ENCODE data around the gene RETN. TPM values are rescaled to one million over a fixed set of nuclear protein-coding genes. Genes with fewer than 3 reads are reported as not detected.
A peak's percentile ranks its signal among the peaks of the same experiment; 100 is the strongest.

RETN gene
- total and polyA plus RNA-seq, 9 donors, result 2.0 to 4.5 (median 2.7) TPM

DNA sequence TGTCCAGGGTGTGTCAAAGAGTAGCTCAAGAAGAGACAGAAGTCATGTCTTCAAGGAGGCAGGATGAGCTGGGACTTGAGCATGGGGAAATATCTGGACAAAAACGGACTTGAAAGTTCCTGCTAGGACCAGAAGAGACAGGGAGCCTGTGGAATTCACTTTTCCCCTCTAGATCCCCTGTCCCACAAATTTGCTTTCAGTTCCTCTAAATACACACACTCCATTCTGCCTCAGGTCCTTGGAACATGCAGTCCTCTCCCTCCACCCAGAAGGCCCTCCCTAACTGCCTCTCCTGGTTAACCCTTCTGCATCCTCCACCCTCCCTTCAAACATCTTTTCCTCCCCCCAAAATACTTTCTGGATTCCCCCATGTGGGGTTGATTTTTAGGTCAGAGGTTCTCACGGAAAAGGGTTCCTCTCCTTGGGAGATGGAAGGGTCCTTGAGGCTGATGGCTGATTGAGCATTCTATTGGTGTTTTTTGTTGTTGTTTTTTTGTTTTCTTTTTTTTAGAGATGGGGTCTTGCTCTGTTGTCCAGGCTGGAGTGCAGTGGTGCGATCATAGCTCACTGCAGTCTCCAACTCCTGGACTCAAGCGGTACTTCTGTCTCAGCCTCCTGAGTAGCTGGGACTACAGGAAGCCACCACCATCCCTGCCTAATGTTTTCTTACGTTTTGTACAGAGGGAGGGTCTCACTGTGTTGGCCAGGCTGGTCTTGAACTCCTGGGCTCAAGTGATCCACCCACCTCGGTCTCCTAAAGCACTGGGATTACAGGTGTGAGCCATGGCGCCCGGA lies 6.9 kb upstream of the RETN start:
- Histone ChIP-seq H3K27me3 (ENCODE audit: control insufficient read depth, insufficient read depth, low read length) (no peaks in the 10 kb centered on the region), H3K36me3 (ENCODE audit: control insufficient read depth, insufficient read depth, low read length) (no peaks in the 10 kb centered on the region), H3K9me3 (replicated peaks; ENCODE audit: control insufficient read depth, low read depth, low read length) (no peaks in the 10 kb centered on the region), H3K4me1 (ENCODE audit: control insufficient read depth, insufficient read depth, low read length) (peaks cover 14% of the 10 kb centered on the region), H3K4me3 (ENCODE audit: low read length) (no peak overlapping the region), H3K27ac (ENCODE audit: low read length) (no peak overlapping the region)
- 69% methylated on average over 4 of the region's 8 CpGs for WGBS (ENCODE audit: insufficient coverage)
- DNase-seq, result no peak

DNA sequence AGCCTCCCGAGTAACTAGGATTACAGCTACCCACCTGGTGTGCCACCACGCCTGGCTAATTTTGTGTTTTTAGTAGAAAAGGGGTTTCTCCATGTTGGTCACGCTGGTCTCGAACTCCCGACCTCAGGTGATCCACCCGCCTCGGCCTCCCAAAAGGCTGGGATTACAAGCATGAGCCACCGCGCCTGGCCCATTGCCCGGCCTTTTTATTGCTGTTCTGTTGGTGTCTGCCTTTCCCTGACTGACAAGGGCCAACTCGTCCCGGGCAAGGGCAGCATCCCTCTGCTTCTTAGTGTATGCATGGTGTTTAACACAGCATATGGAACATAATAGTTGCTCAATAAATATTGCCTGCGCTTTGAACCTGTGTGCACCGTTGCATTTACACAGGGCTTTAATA lies 6.2 kb upstream of the RETN start:
- Histone ChIP-seq H3K4me3 (ENCODE audit: low read length) (no peak overlapping the region), H3K36me3 (ENCODE audit: control insufficient read depth, insufficient read depth, low read length) (no peaks in the 10 kb centered on the region), H3K27ac (ENCODE audit: low read length) (no peak overlapping the region), H3K9me3 (replicated peaks; ENCODE audit: control insufficient read depth, low read depth, low read length) (no peaks in the 10 kb centered on the region), H3K27me3 (ENCODE audit: control insufficient read depth, insufficient read depth, low read length) (no peaks in the 10 kb centered on the region), H3K4me1 (ENCODE audit: control insufficient read depth, insufficient read depth, low read length) (peaks cover 14% of the 10 kb centered on the region)
- DNase-seq, result no peak
- 71% methylated on average over 8 of the region's 14 CpGs for WGBS (ENCODE audit: insufficient coverage)

DNA sequence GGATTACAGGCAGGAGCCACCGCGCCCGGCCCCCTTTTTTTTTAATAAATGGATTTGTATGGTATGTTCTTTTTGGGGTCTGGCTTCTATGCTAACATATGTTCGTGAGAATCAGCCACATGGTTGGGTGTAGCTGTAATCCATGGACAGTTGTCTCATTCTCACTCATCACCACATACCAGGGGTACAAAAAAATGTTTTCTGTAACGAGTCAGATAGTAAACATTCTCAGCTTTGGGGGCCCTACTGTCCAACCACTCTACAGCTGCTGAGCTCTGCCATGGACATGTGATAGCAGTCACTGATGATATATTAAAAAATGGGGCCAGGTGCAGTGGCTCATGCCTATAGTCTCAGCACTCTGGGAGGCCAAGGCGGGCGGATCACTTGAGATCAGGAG lies 5.1 kb upstream of the RETN start:
- Histone ChIP-seq H3K27ac (ENCODE audit: low read length) (no peak overlapping the region), H3K36me3 (ENCODE audit: control insufficient read depth, insufficient read depth, low read length) (no peaks in the 10 kb centered on the region), H3K4me1 (ENCODE audit: control insufficient read depth, insufficient read depth, low read length) (peaks cover 14% of the 10 kb centered on the region), H3K27me3 (ENCODE audit: control insufficient read depth, insufficient read depth, low read length) (peaks cover 2% of the 10 kb centered on the region), H3K9me3 (replicated peaks; ENCODE audit: control insufficient read depth, low read depth, low read length) (no peaks in the 10 kb centered on the region), H3K4me3 (ENCODE audit: low read length) (no peak overlapping the region)
- DNase-seq, result peak; percentile 30
- WGBS (ENCODE audit: insufficient coverage), result no CpG with 5 or more reads among the region's 7 CpGs

DNA sequence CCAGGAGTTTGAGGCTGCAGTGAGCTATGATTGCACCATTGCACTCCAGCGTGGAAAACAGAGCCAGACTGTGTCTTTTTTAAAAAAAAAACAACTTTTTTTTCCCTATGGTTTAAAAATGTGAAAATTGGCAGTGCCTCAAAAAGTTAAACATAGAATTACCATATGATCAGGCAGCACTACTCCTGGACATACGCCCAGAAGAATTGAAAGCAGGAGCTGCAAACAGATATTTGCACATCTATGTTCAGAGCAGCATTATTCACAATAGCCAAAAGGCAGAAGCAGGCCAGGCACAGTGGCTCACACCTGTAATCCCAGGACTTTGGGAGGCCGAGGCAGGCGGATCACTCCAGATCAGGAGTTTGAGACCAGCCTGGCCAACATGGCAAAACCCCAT lies 3.8 kb upstream of the RETN start:
- H3K27me3 ChIP-seq (ENCODE audit: control insufficient read depth, insufficient read depth, low read length), result peaks cover 9% of the 10 kb centered on the region
- no peaks in the 10 kb centered on the region for H3K9me3 ChIP-seq (replicated peaks; ENCODE audit: control insufficient read depth, low read depth, low read length)
- H3K27ac ChIP-seq (ENCODE audit: low read length), result no peak overlapping the region
- H3K4me1 ChIP-seq (ENCODE audit: control insufficient read depth, insufficient read depth, low read length), result peaks cover 18% of the 10 kb centered on the region
- DNase-seq, result peak; percentile 95
- no peak overlapping the region for H3K4me3 ChIP-seq (ENCODE audit: low read length)
- H3K36me3 ChIP-seq (ENCODE audit: control insufficient read depth, insufficient read depth, low read length), result no peaks in the 10 kb centered on the region
- WGBS (ENCODE audit: insufficient coverage), result 40% methylated on average over 1 of the region's 4 CpGs

DNA sequence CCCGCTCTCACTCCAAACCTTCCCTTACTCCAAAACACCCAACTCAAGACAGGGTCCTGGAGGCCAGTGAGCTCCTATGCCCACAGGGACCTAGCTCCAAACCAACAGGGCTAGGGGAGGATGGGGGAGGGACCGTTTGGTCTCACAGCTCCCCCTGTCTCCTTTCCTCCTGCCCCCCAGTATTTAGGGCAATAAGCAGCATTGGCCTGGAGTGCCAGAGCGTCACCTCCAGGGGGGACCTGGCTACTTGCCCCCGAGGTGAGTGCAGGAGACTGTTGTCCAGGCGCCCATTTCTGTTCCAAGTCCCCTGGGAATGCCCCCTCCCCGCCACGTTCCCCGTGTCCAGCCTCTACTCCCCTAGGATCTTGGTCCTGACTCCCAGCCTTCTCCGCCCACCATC lies 792 bp downstream of the RETN start:
- H3K27me3 ChIP-seq (ENCODE audit: control insufficient read depth, insufficient read depth, low read length), result peaks cover 22% of the 10 kb centered on the region
- no peak overlapping the region for H3K27ac ChIP-seq (ENCODE audit: low read length)
- peaks cover 3% of the 10 kb centered on the region for H3K9me3 ChIP-seq (replicated peaks; ENCODE audit: control insufficient read depth, low read depth, low read length)
- H3K36me3 ChIP-seq (ENCODE audit: control insufficient read depth, insufficient read depth, low read length), result no peaks in the 10 kb centered on the region
- no peak overlapping the region for H3K4me3 ChIP-seq (ENCODE audit: low read length)
- WGBS (ENCODE audit: insufficient coverage), result 24% methylated on average over 8 of the region's 9 CpGs
- DNase-seq, result no peak
- H3K4me1 ChIP-seq (ENCODE audit: control insufficient read depth, insufficient read depth, low read length), result peaks cover 12% of the 10 kb centered on the region

DNA sequence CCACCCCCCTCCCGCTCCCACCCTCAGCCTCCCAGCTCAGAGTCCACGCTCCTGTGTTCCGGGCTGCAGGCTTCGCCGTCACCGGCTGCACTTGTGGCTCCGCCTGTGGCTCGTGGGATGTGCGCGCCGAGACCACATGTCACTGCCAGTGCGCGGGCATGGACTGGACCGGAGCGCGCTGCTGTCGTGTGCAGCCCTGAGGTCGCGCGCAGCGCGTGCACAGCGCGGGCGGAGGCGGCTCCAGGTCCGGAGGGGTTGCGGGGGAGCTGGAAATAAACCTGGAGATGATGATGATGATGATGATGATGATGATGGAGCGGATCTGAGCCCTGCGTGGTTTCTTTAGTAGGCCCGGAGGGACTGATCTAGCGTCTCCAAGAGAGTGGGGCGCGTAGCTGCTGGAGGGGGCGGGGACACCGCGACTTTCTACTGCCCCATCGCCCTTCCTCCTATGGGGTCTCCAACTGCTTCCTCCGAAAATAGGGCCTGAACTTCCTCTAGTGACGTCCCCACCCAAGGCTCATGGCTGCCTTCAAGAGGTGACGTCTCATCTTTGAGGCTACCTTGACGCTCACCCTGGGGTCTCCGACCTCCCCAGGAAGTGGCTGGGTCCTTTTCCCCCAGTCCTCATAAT lies 1.4 kb downstream of the RETN start:
- Histone ChIP-seq H3K36me3 (ENCODE audit: control insufficient read depth, insufficient read depth, low read length) (no peaks in the 10 kb centered on the region), H3K27me3 (ENCODE audit: control insufficient read depth, insufficient read depth, low read length) (peaks cover 22% of the 10 kb centered on the region), H3K9me3 (replicated peaks; ENCODE audit: control insufficient read depth, low read depth, low read length) (peaks cover 3% of the 10 kb centered on the region), H3K4me3 (ENCODE audit: low read length) (peak overlapping the region; percentile 24), H3K27ac (ENCODE audit: low read length) (no peak overlapping the region), H3K4me1 (ENCODE audit: control insufficient read depth, insufficient read depth, low read length) (peaks cover 6% of the 10 kb centered on the region)
- WGBS (ENCODE audit: insufficient coverage), result 1% methylated on average over 38 of the region's 43 CpGs
- peak; percentile 35 for DNase-seq

DNA sequence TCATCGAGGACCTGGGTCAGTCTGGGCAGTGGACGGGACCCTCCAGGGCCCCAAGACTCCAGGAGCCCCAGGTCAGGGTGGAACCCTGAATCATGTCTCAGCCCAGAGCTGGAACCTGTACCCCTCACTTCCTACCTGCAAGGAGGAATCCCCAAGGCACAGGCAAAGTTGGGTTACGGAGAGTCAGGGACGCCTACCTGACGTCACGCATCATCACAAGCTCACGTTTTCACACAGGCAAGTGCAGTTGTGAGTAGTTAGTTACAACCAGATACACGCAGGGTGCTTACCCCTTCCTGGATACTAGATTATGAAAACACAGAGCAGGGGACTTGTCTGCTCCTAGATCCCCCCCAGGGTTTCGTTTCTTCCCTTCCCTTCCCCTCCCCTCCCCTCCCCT lies 1.9 kb downstream of the RETN start:
- H3K27me3 ChIP-seq (ENCODE audit: control insufficient read depth, insufficient read depth, low read length), result peaks cover 22% of the 10 kb centered on the region
- WGBS (ENCODE audit: insufficient coverage), result 21% methylated on average over 6 of the region's 9 CpGs

DNA sequence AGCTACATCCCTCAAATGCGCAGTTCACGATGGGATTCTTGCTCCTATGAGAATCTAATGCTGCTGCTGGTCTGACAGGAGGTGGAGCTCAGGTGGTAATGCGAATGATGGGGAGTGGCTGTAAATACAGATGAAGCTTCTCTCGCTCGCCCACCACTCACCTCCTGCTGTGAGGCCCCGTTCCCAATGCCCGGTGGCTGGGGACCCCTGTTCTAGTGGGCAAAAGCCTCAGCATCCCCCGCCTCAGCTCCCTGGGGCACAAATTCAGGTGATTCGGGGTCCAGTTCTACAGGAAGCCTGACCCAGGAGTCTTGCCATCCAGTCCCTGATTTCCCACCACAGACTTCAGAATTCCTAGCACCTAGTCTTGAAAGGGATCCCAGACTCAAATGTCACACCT lies 3.7 kb downstream of the RETN start:
- H3K4me3 ChIP-seq (ENCODE audit: low read length), result no peak overlapping the region
- H3K4me1 ChIP-seq (ENCODE audit: control insufficient read depth, insufficient read depth, low read length), result peaks cover 4% of the 10 kb centered on the region
- H3K36me3 ChIP-seq (ENCODE audit: control insufficient read depth, insufficient read depth, low read length), result no peaks in the 10 kb centered on the region
- H3K9me3 ChIP-seq (replicated peaks; ENCODE audit: control insufficient read depth, low read depth, low read length), result peaks cover 3% of the 10 kb centered on the region
- H3K27me3 ChIP-seq (ENCODE audit: control insufficient read depth, insufficient read depth, low read length), result peaks cover 30% of the 10 kb centered on the region
- no peak for DNase-seq
- 39% methylated on average over 8 of the region's 9 CpGs for WGBS (ENCODE audit: insufficient coverage)
- no peak overlapping the region for H3K27ac ChIP-seq (ENCODE audit: low read length)

More for the DNA sequence above, 1.9 kb downstream of the RETN start:
- H3K36me3 ChIP-seq (ENCODE audit: control insufficient read depth, insufficient read depth, low read length), result no peaks in the 10 kb centered on the region
- DNase-seq, result no peak
- peaks cover 3% of the 10 kb centered on the region for H3K9me3 ChIP-seq (replicated peaks; ENCODE audit: control insufficient read depth, low read depth, low read length)
- peaks cover 4% of the 10 kb centered on the region for H3K4me1 ChIP-seq (ENCODE audit: control insufficient read depth, insufficient read depth, low read length)
- H3K4me3 ChIP-seq (ENCODE audit: low read length), result no peak overlapping the region
- no peak overlapping the region for H3K27ac ChIP-seq (ENCODE audit: low read length)

DNA sequence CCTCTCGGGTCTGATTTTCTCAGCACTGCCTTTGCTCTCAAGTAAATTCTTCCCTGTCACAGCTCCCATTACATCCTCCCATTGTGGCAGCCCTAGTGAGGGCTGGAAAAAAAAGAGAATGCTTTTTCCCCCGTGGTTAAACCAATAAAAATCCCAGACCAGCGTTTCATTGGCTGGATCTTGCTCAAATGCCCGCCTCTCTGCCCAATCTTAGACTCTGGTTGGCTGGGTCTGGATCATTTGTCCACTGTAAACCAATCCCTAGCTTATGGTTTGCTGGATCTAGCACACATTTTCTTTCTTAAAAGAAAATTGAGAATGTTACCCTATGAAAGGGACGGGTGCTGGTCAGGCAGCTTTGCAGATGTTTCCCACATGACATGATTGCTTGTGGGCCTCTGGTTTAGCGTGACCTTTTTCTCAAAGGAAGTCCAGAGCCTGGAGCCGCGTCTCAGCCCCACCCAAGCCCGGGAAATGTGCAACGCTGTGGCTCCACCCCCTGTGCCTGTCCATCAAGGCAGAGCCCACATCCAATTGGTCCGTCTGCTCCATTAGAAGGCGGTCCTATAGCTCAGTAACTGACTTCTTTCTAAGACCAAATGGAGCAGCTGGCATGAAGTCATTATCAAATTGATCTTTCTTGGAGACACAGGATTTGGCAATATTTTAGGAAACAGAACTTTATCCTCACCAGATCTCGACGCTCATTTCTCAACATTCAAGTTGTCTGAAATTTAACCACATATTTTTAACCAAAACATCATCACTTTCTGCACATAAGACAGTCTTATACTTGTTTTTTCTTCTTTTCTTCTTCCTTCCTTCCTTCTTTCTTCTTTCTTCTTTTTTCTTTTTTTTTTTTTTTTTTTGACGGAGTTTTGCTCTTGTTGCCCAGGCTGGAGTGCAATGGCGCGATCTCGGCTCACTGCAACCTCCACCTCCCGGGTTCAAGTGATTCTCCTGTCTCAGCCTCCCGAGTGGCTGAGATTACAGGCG lies 5.5 kb downstream of the RETN start:
- no peak overlapping the region for H3K27ac ChIP-seq (ENCODE audit: low read length)
- 37% methylated on average over 10 of the region's 21 CpGs for WGBS (ENCODE audit: insufficient coverage)
- DNase-seq, result peak; percentile 70

DNA sequence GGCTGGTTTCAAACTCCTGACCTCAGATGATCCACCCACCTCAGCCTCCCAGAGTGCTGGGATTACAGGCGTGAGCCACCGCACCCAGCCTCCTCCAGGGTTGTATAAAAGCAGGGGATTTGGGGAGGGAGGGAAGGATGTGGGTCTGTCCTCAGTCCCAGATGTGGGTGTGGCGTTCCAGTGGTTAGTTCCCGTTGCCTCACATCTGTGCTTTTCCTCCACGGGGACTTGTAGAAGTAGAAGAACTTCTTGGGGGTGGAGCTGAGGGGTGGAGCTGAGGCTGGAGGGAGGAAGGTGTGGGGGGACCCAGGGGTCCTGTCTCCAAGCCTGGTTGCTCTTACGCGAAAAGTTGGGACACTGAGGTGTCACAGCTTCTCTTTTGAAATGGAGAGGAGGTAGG lies 7.5 kb downstream of the RETN start:
- DNase-seq, result no peak
- Histone ChIP-seq H3K4me1 (ENCODE audit: control insufficient read depth, insufficient read depth, low read length) (peaks cover 5% of the 10 kb centered on the region), H3K27me3 (ENCODE audit: control insufficient read depth, insufficient read depth, low read length) (peaks cover 15% of the 10 kb centered on the region), H3K4me3 (ENCODE audit: low read length) (no peak overlapping the region), H3K36me3 (ENCODE audit: control insufficient read depth, insufficient read depth, low read length) (no peaks in the 10 kb centered on the region), H3K27ac (ENCODE audit: low read length) (no peak overlapping the region), H3K9me3 (replicated peaks; ENCODE audit: control insufficient read depth, low read depth, low read length) (peaks cover 3% of the 10 kb centered on the region)
- WGBS (ENCODE audit: insufficient coverage), result 24% methylated on average over 3 of the region's 7 CpGs

More for the DNA sequence above, 5.5 kb downstream of the RETN start:
- peaks cover 3% of the 10 kb centered on the region for H3K9me3 ChIP-seq (replicated peaks; ENCODE audit: control insufficient read depth, low read depth, low read length)
- H3K4me1 ChIP-seq (ENCODE audit: control insufficient read depth, insufficient read depth, low read length), result peaks cover 4% of the 10 kb centered on the region
- peaks cover 28% of the 10 kb centered on the region for H3K27me3 ChIP-seq (ENCODE audit: control insufficient read depth, insufficient read depth, low read length)
- H3K4me3 ChIP-seq (ENCODE audit: low read length), result no peak overlapping the region
- no peaks in the 10 kb centered on the region for H3K36me3 ChIP-seq (ENCODE audit: control insufficient read depth, insufficient read depth, low read length)
